Spleen (tissue), 11 donors: ENCODE data around the gene AGPAT3. TPM values are rescaled to one million over a fixed set of nuclear protein-coding genes. Genes with fewer than 3 reads are reported as not detected.
"Not testable (repeated sequence)": the region's sequence is repeated elsewhere in the genome, so short reads cannot be mapped to it uniquely, and the experiment has no call there.

Source experiments
- DNase-seq: peaks from one replicate; pipeline ENCODE4 v3.0.0-alpha.2; 2020
- H3K27ac ChIP-seq, 8 donors: fragments of 200-600 bp; sonication (generic) in 7 of 8; 1 replicate in 4 of 8; 2 replicates in 4 of 8; pipeline versions ENCODE4 v1.5.0 to v1.8.0; 2016 to 2021; ENCODE audit warnings: inconsistent platforms in 4 of 8, mild to moderate bottlenecking in 4 of 8, moderate library complexity in 1 of 8
- H3K27me3 ChIP-seq, 7 donors: fragments of 200-600 bp; sonication (generic) in 6 of 7; replicated peaks in 1 of 7; 1 replicate in 4 of 7; 2 replicates in 3 of 7; pipeline versions ENCODE4 v1.5.0 to v1.8.0; 2016 to 2021; ENCODE audit warnings: inconsistent platforms in 3 of 7, mild to moderate bottlenecking in 1 of 7
- H3K36me3 ChIP-seq, 6 donors: fragments of 200-600 bp; sonication (generic) in 5 of 6; 1 replicate in 4 of 6; 2 replicates in 2 of 6; pipeline versions ENCODE4 v1.5.0 to v1.8.0; 2016 to 2021; ENCODE audit warnings: inconsistent platforms in 2 of 6
- H3K4me1 ChIP-seq, 6 donors: fragments of 200-600 bp; sonication (generic) in 5 of 6; 1 replicate in 3 of 6; 2 replicates in 3 of 6; pipeline versions ENCODE4 v1.5.0 to v1.8.0; 2016 to 2021; ENCODE audit warnings: inconsistent platforms in 3 of 6
- H3K4me3 ChIP-seq, 8 donors: fragments of 200-600 bp; sonication (generic) in 7 of 8; 1 replicate in 4 of 8; 2 replicates in 4 of 8; pipeline versions ENCODE4 v1.5.0 to v1.8.0; 2016 to 2021; ENCODE audit warnings: inconsistent platforms in 4 of 8, mild to moderate bottlenecking in 4 of 8, moderate library complexity in 2 of 8
- H3K9me3 ChIP-seq, 8 donors: fragments of 200-600 bp; sonication (generic) in 7 of 8; 1 replicate in 4 of 8; 2 replicates in 4 of 8; pipeline versions ENCODE4 v1.5.0 to v1.8.0; 2016 to 2021; ENCODE audit warnings: inconsistent platforms in 4 of 8
- POLR2A ChIP-seq, 3 donors: fragments of 450-650 bp; IDR thresholded peaks; one replicate each; pipeline ENCODE4 v1.5.1; 2017; ENCODE audit warnings: antibody characterized with exemption in 3 of 3, mild to moderate bottlenecking in 1 of 3
- POLR2AphosphoS5 ChIP-seq, 3 donors: sonication (generic); formaldehyde crosslinking; IDR thresholded peaks; one replicate each; pipeline ENCODE4 v1.5.1; 2017; ENCODE audit warnings: antibody characterized with exemption in 3 of 3
- WGBS, 5 donors: extraction: QIAGEN DNeasy Blood & Tissue Kit in 3 of 5; methylation state at CpG; one replicate each; pipeline versions ENCODE4 v1.1.5 to v1.1.7; 2013 to 2018; 5-methylcytosine and 5-hydroxymethylcytosine counted together
- intact Hi-C: fragments of 100-400 bp; cut with DNase I; formaldehyde crosslinking; loops from one replicate; pipeline ENCODE4 v1.15.0; 2023; ENCODE audit warnings: low total_unique reads
- polyA plus RNA-seq, 3 donors: library from polyadenylated mRNA; stranded (reverse); fragments of 200-250 nt; gene quantifications; one replicate each; pipeline ENCODE4 v1.2.1, GENCODE V29; 2013
- total RNA-seq, 7 donors: library from RNA; depleted of rRNA in 3 of 7; stranded (reverse); fragments of >200 nt in 3 of 7; fragmentation: NEBNext Ultra II Directional in 4 of 7; extraction: Animal tissue kit (Norgen Biotek cat#: 25700) in 4 of 7; gene quantifications; one replicate each; pipeline versions ENCODE4 v1.1.0 to v1.2.1, GENCODE V29; 2016 to 2021
- TF ChIP-seq, protein P1 (sequence below), 11 experiments: fragments of 200-600 bp in 7 of 11; fragments of 450-650 bp in 4 of 11; sonication (generic) in 4 of 11; IDR thresholded peaks in 8 of 11; conservative IDR thresholded peaks in 3 of 11; 1 replicate in 7 of 11; 2 replicates in 4 of 11; pipeline versions ENCODE4 v1.4.0 to v1.8.0; 2016 to 2021; ENCODE audit warnings: antibody characterized with exemption in 11 of 11, inconsistent platforms in 4 of 11, mild to moderate bottlenecking in 1 of 11
- donor health status: healthy with polysubstance abuse.
- donor health status: DM: no; HTN: no; CAD: no; lungs with moderate emphysema.
- donor health status: DM: no; HTN: no; CAD: no.
- donor health status: Bipolar disorder and iron deficiency.
- donor health status: healthy.
- donor health status: DM: no; HTN: no; CAD: no.
- donor health status: DM: yes; HTN: yes; CAD: no.

The AGPAT3 gene
- total and polyA plus RNA-seq, 10 donors: 6.9 to 92.0 (median 56.0) TPM

DNA sequence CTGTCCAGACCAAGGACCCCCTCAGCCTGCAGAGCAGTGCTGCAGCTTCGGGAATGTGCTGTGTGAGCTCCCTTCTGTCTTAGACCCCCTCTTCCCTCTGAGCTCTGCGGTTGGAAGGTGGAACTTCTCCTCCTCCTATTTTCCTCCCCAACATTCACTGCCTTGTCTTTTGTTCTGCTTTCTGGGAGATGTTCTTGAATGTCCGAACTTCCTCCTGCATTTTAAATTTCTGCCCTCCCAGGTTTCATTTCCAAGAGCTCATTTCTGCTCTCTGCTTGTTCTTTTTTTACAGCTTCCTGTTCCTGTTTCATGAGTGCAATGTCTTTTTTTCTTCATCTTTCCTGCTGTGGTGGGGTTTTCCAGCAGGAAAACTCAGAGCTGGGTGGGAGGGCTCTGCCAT, 46.3 kb upstream of the AGPAT3 start:
- TF ChIP-seq POLR2A (IDR thresholded peaks at IDR 0.05): no peak
- TF ChIP-seq, protein P1, sequence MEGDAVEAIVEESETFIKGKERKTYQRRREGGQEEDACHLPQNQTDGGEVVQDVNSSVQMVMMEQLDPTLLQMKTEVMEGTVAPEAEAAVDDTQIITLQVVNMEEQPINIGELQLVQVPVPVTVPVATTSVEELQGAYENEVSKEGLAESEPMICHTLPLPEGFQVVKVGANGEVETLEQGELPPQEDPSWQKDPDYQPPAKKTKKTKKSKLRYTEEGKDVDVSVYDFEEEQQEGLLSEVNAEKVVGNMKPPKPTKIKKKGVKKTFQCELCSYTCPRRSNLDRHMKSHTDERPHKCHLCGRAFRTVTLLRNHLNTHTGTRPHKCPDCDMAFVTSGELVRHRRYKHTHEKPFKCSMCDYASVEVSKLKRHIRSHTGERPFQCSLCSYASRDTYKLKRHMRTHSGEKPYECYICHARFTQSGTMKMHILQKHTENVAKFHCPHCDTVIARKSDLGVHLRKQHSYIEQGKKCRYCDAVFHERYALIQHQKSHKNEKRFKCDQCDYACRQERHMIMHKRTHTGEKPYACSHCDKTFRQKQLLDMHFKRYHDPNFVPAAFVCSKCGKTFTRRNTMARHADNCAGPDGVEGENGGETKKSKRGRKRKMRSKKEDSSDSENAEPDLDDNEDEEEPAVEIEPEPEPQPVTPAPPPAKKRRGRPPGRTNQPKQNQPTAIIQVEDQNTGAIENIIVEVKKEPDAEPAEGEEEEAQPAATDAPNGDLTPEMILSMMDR (IDR thresholded peaks at IDR 0.05 in 8 of 11, conservative IDR thresholded peaks at IDR 0.05 in 3 of 11): no peak
- no peak for TF ChIP-seq POLR2AphosphoS5 (IDR thresholded peaks at IDR 0.05)
- H3K4me3 ChIP-seq: no peak overlapping the region
- no peaks in the 10 kb centered on the region for H3K36me3 ChIP-seq
- no peak for DNase-seq
- peaks cover 0 to 40% (median 9%) of the 10 kb centered on the region in 6 donors for H3K4me1 ChIP-seq
- intact Hi-C loops: loop anchor here (10.0 kb wide), 1 partner anchor 116 kb away; no protein-coding TSS in a partner anchor
- no peaks in the 10 kb centered on the region for H3K27me3 ChIP-seq
- peaks cover 0 to 15% (median 8%) of the 10 kb centered on the region in 8 donors for H3K9me3 ChIP-seq
- peak overlapping the region in 3 of 8 donors; percentile 35 to 64 (median 60) for H3K27ac ChIP-seq
- WGBS, 5 donors: 45 to 68% (median 54%) methylated on average over 3 of the region's 3 CpGs

GRCh38 chr21:43819511-43820405, 45.3 kb upstream of the AGPAT3 start:
- peaks cover 0 to 40% (median 9%) of the 10 kb centered on the region in 6 donors for H3K4me1 ChIP-seq
- WGBS, 5 donors: 87 to 92% (median 90%) methylated on average over 21 to 25 of the region's 25 CpGs
- H3K36me3 ChIP-seq: no peaks in the 10 kb centered on the region
- H3K9me3 ChIP-seq: peaks cover 0 to 15% (median 8%) of the 10 kb centered on the region in 8 donors
- TF ChIP-seq POLR2AphosphoS5 (IDR thresholded peaks at IDR 0.05) (no peak), POLR2A (IDR thresholded peaks at IDR 0.05) (no peak)
- TF ChIP-seq, protein P1 (IDR thresholded peaks at IDR 0.05 in 8 of 11, conservative IDR thresholded peaks at IDR 0.05 in 3 of 11): no peak
- intact Hi-C loops: loop anchor here (10.0 kb wide), 1 partner anchor 115 kb away; no protein-coding TSS in a partner anchor
- peak overlapping the region in 2 of 8 donors; percentile 30 to 60 for H3K27ac ChIP-seq
- H3K4me3 ChIP-seq: no peak overlapping the region
- peak; percentile 51 for DNase-seq
- no peaks in the 10 kb centered on the region for H3K27me3 ChIP-seq

DNA sequence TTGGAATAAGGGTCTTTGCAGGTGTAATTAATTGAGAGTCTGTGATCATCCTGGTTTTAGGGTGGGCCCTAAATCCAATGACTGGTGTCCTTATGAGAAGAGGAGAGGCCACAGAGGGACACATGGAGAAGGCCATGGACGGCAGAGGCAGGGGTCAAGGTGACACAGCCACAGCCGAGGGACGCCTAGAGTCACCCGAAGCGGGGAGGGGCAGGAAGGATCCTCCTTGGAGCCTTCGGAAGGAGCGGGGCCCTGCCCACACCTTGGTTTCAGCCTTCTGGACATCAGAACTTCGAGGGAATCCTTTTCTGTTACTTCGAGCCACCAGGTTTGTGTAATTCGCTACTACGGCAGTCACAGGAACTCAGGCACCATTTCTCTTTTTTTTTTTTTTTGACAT, 44.6 kb upstream of the AGPAT3 start:
- H3K9me3 ChIP-seq: peaks cover 0 to 15% (median 8%) of the 10 kb centered on the region in 8 donors
- H3K27me3 ChIP-seq: peaks cover 0 to 2% (median 0%) of the 10 kb centered on the region in 7 donors
- no peak overlapping the region for H3K4me3 ChIP-seq
- intact Hi-C loops: no loop called here
- peak; percentile 28 for DNase-seq
- peaks cover 0 to 44% (median 9%) of the 10 kb centered on the region in 6 donors for H3K4me1 ChIP-seq
- no peak overlapping the region for H3K27ac ChIP-seq
- no peaks in the 10 kb centered on the region for H3K36me3 ChIP-seq
- TF ChIP-seq, protein P1 (IDR thresholded peaks at IDR 0.05 in 8 of 11, conservative IDR thresholded peaks at IDR 0.05 in 3 of 11): no peak
- TF ChIP-seq POLR2AphosphoS5 (IDR thresholded peaks at IDR 0.05): no peak
- no peak for TF ChIP-seq POLR2A (IDR thresholded peaks at IDR 0.05)
- WGBS, 5 donors: 73 to 87% (median 83%) methylated on average over 11 of the region's 11 CpGs

- Histone ChIP-seq H3K9me3 (peaks cover 0 to 15% (median 8%) of the 10 kb centered on the region in 8 donors), H3K27me3 (peaks cover 0 to 19% (median 0%) of the 10 kb centered on the region in 7 donors), H3K4me1 (peaks cover 0 to 45% (median 8%) of the 10 kb centered on the region in 6 donors)
- H3K36me3 ChIP-seq, H3K27ac ChIP-seq, intact Hi-C loops, H3K4me3 ChIP-seq: not testable (repeated sequence)
- peak; percentile 58 for DNase-seq
- WGBS, 5 donors: 87 to 95% (median 94%) methylated on average over 12 to 25 of the region's 25 CpGs
Measured at GRCh38 chr21:43822166-43822565, 42.9 kb upstream of the AGPAT3 start.

DNA sequence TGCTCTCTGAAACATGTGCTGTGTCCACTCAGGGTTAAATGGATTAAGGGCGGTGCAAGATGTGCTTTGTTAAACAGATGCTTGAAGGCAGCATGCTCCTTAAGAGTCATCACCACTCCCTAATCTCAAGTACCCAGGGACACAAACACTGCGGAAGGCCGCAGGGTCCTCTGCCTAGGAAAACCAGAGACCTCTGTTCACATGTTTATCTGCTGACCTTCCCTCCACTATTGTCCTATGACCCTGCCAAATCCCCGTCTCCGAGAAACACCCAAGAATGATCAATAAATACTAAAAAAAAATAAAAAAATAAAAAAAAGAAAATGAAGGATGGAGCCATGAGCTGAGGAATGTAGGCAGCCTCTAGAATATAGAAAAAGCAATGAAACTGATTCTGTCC, 42.3 kb upstream of the AGPAT3 start:
- H3K27ac ChIP-seq, H3K4me3 ChIP-seq, intact Hi-C loops, DNase-seq, H3K36me3 ChIP-seq: not testable (repeated sequence)
- Histone ChIP-seq H3K9me3 (peaks cover 0 to 15% (median 8%) of the 10 kb centered on the region in 8 donors), H3K4me1 (peaks cover 0 to 39% (median 5%) of the 10 kb centered on the region in 6 donors), H3K27me3 (peaks cover 0 to 19% (median 0%) of the 10 kb centered on the region in 7 donors)
- 81 to 91% (median 89%) methylated on average over 2 to 5 of the region's 5 CpGs for WGBS, 5 donors
